HG02759 (cell line): Measurements from ENCODE around the gene SNAPC3.

ENCODE experiments used
- ATAC-seq: cut with Tn5 transposase; IDR thresholded peaks from one replicate; pipeline ENCODE4 v1.9.1; 2021; ENCODE audit warnings: mild to moderate bottlenecking, moderate library complexity; ENCODE audit not compliant: unreplicated experiment

Gene SNAPC3

GRCh38 chr9:15485836-15486666 lies 63.4 kb downstream of the SNAPC3 start:
- ATAC-seq = no peak

- ATAC-seq = no peak
These were observed 69.3 kb downstream of the SNAPC3 start for GRCh38 chr9:15491950-15492349.

- ATAC-seq = no peak
These were observed 69.9 kb downstream of the SNAPC3 start for GRCh38 chr9:15492485-15493150.

- no peak for ATAC-seq
These were observed 75.7 kb downstream of the SNAPC3 start for GRCh38 chr9:15498246-15498995.

GRCh38 chr9:15499139-15499538 lies 76.5 kb downstream of the SNAPC3 start:
- no peak for ATAC-seq

GRCh38 chr9:15501179-15501578 lies 78.5 kb downstream of the SNAPC3 start:
- ATAC-seq = no peak

- ATAC-seq = no peak
These were observed 79.1 kb downstream of the SNAPC3 start for GRCh38 chr9:15501803-15502202.

GRCh38 chr9:15505921-15506320 lies 83.2 kb downstream of the SNAPC3 start:
- no peak for ATAC-seq

- ATAC-seq = peak; percentile 53
These were observed 87.5 kb downstream of the SNAPC3 start for GRCh38 chr9:15509931-15510788.

GRCh38 chr9:15510789-15511575 lies 88.3 kb downstream of the SNAPC3 start, which contains the start of gene PSIP1:
PSIP1 (minus strand) TSS chr9:15510970; CDS start chr9:15510188, 782 bp downstream.
- ATAC-seq = peak; percentile 80
